Type B pancreatic cell (in vitro differentiated cells): ENCODE results near the gene SOX1. TPM values are rescaled to one million over a fixed set of nuclear protein-coding genes. Genes with fewer than 3 reads are reported as not detected.

Experiments used
- DNase-seq: peaks from one replicate; pipeline ENCODE4 v3.0.0; 2021; ENCODE audit warnings: mixed read lengths; ENCODE audit not compliant: unreplicated experiment; ENCODE audit errors: extremely low spot score
- H3K27ac Mint-ChIP-seq: 2 replicates; pipeline ENCODE4 v1.8.0; 2021; ENCODE audit warnings: mild to moderate bottlenecking, mixed read lengths
- H3K27me3 Mint-ChIP-seq: 2 replicates; pipeline ENCODE4 v1.8.0; 2021; ENCODE audit warnings: mixed read lengths
- H3K36me3 Mint-ChIP-seq: 2 replicates; pipeline ENCODE4 v1.8.0; 2021; ENCODE audit warnings: mixed read lengths
- H3K4me1 Mint-ChIP-seq: one replicate; pipeline ENCODE4 v1.8.0; 2021; ENCODE audit warnings: mixed read lengths; ENCODE audit not compliant: unreplicated experiment
- H3K4me3 Mint-ChIP-seq: 2 replicates; pipeline ENCODE4 v1.8.0; 2021; ENCODE audit warnings: mild to moderate bottlenecking, mixed read lengths
- H3K9me3 Mint-ChIP-seq: 2 replicates; pipeline ENCODE4 v1.8.0; 2021; ENCODE audit warnings: mixed read lengths
- total RNA-seq: library from RNA; stranded (reverse); gene quantifications from 2 replicates; pipeline ENCODE4 v1.2.1, GENCODE V29; 2021; ENCODE audit warnings: low replicate concordance
- TF ChIP-seq, protein P1 (sequence below): fragments of 200-600 bp; sonication (generic); conservative IDR thresholded peaks from 2 replicates; pipeline ENCODE4 v1.5.0; 2021; ENCODE audit warnings: antibody characterized with exemption, mild to moderate bottlenecking

The SOX1 gene
- total RNA-seq, 1 donor from 2014 or later: 1.3 TPM

GRCh38 chr13:112098699-112099098, 31.8 kb downstream of the SOX1 start:
- no peak overlapping the region for H3K4me3 Mint-ChIP-seq
- H3K27me3 Mint-ChIP-seq: peaks cover 97% of the 10 kb centered on the region
- no peaks in the 10 kb centered on the region for H3K36me3 Mint-ChIP-seq
- peaks cover 5% of the 10 kb centered on the region for H3K4me1 Mint-ChIP-seq
- no peak overlapping the region for H3K27ac Mint-ChIP-seq
- TF ChIP-seq, protein P1, sequence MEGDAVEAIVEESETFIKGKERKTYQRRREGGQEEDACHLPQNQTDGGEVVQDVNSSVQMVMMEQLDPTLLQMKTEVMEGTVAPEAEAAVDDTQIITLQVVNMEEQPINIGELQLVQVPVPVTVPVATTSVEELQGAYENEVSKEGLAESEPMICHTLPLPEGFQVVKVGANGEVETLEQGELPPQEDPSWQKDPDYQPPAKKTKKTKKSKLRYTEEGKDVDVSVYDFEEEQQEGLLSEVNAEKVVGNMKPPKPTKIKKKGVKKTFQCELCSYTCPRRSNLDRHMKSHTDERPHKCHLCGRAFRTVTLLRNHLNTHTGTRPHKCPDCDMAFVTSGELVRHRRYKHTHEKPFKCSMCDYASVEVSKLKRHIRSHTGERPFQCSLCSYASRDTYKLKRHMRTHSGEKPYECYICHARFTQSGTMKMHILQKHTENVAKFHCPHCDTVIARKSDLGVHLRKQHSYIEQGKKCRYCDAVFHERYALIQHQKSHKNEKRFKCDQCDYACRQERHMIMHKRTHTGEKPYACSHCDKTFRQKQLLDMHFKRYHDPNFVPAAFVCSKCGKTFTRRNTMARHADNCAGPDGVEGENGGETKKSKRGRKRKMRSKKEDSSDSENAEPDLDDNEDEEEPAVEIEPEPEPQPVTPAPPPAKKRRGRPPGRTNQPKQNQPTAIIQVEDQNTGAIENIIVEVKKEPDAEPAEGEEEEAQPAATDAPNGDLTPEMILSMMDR: no peak
- DNase-seq: no peak
- no peaks in the 10 kb centered on the region for H3K9me3 Mint-ChIP-seq

DNA sequence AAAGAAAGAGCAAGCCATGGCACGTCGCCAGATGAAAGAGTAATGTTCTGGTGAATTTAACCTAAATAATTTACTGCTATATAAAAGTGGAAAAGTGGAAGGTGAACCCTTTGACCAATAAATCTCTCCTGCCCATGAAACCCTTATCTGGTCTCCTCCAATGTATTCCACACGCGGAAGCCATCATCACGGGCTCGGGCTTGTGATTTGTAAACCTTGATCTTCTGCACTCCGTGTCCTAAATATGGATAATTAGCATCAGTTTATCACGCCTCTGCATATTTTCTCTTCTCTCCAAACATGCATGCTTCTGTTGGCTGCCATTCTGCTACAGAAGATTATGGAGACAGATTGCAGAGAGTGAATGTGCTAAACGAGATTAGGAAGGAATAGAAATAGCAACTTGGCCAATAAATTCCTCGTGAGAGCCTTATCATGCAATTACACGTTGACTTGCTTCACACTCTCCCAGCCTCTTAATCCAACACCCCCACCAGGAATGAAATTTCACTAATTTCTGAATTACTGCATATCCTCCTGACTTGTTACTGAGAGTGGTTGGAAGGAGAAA, 34.5 kb downstream of the SOX1 start:
- peaks cover 12% of the 10 kb centered on the region for H3K4me1 Mint-ChIP-seq
- DNase-seq: no peak
- TF ChIP-seq, protein P1: no peak
- peaks cover 92% of the 10 kb centered on the region for H3K27me3 Mint-ChIP-seq
- peaks cover 2% of the 10 kb centered on the region for H3K36me3 Mint-ChIP-seq
- H3K9me3 Mint-ChIP-seq: no peaks in the 10 kb centered on the region
- no peak overlapping the region for H3K27ac Mint-ChIP-seq
- H3K4me3 Mint-ChIP-seq: no peak overlapping the region

DNA sequence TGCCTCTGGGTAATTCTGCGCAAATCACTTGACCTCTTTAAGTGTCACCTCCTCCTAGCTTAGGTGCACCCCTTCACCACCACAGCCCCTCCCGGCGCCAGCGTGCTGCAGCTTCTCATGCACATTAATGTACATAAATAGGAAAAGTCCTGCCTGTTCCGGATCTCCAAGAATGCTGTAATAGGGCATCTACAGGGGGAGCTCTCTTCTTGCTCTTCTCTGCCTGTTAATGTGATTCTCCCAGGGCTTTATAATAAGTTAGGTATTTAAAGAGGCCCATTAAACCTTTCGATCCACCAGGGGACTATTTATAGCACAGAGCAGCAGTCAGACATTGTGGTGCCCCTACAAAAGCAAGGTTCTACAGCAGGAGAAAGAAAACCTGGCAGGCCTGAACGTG, 35.3 kb downstream of the SOX1 start:
- H3K27ac Mint-ChIP-seq: no peak overlapping the region
- peaks cover 14% of the 10 kb centered on the region for H3K4me1 Mint-ChIP-seq
- DNase-seq: no peak
- H3K9me3 Mint-ChIP-seq: no peaks in the 10 kb centered on the region
- peaks cover 92% of the 10 kb centered on the region for H3K27me3 Mint-ChIP-seq
- H3K36me3 Mint-ChIP-seq: peaks cover 3% of the 10 kb centered on the region
- TF ChIP-seq, protein P1: peak; percentile 41
- peak overlapping the region; percentile 10 for H3K4me3 Mint-ChIP-seq

DNA sequence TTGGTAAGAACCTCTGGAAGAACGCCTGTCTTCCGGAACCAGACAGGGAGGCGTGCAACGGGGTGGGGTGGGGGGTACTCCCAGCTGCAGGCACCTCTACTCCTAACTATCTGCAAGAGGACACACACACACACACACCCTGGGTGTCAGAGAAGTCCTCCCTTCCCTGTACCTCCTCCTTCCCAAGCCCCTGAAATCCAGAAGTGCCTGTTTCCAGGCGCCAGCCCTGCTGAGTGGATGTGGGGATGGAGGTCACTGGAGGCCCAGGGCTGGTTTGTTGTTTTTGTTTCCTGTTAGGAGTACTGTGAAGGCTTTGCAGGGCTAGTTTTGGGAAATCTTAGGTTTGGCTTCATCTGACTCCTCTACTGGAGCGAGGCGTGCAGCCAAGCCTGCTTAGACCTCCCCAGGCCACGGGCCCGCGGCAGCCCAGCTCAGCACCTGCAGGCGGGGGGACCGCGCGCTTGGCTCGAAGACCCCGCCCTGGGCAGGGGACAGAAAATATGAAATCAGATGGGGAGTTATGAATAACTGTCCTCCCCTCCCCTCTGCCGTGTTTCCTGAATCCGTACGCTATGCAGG, 36.4 kb downstream of the SOX1 start:
- peaks cover 3% of the 10 kb centered on the region for H3K36me3 Mint-ChIP-seq
- peaks cover 14% of the 10 kb centered on the region for H3K4me1 Mint-ChIP-seq
- TF ChIP-seq, protein P1: no peak
- no peak overlapping the region for H3K4me3 Mint-ChIP-seq
- no peak for DNase-seq
- peaks cover 92% of the 10 kb centered on the region for H3K27me3 Mint-ChIP-seq
- no peak overlapping the region for H3K27ac Mint-ChIP-seq
- no peaks in the 10 kb centered on the region for H3K9me3 Mint-ChIP-seq

DNA sequence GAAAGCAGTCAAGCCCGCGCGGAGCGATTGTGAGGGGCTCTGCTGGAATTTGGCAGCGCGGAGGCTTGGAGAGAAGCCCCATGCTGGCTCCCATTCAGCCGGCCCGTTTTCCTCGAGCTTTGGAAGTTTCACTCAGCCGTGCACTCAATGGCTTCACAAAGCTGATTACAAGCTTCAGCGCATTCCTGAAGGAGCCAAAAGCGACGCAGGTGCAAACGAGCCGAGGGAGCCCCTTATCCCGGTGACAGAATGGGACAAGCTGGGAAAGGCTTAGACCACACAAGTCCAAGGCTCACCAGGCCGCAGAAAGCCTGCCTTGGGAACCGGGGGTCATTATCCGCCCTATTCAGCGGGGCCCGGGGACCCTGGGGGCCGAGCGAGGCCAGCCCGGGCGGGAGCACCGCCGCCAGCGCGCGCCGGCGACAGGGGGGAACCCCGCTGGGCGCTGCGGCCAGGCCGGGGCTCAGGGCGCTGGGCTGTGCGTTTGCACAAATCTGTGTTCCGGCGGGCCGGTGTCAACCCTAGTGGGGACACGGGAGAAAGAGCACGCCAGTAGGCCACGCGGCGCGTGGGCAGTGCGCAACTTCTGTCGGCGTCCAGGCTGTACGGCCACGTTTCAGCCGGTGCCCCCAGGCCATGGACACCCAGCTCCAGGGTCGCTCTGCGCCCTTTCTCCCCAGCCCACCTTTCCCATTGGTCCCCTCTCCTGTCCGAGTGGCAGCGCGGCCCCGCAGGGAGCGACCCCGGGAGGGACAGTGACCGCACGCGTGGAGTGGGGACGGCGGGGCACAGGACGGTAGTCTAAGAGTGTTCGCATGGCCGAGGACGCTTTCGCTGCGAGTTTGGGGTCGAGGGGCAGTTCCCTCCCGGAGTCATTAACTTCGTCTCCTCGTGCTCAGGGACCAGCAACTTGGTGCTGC, 37.3 kb downstream of the SOX1 start:
- Mint-ChIP-seq H3K27ac (no peak overlapping the region), H3K4me1 (peaks cover 14% of the 10 kb centered on the region), H3K36me3 (peaks cover 3% of the 10 kb centered on the region), H3K4me3 (peak overlapping the region; percentile 70), H3K27me3 (peaks cover 92% of the 10 kb centered on the region), H3K9me3 (no peaks in the 10 kb centered on the region)
- TF ChIP-seq, protein P1: no peak
- no peak for DNase-seq
